HepG2 (cell line): ENCODE measurements around the gene PLCL1. TPM values are rescaled to one million over a fixed set of nuclear protein-coding genes. Genes with fewer than 3 reads are reported as not detected.

Experiments
- ATAC-seq: fragments of 200-7000 bp; cut with Tn5 transposase; 3 replicates; pipeline ENCODE4 v1.9.1; 2020; ENCODE audit warnings: mild to moderate bottlenecking, moderate library complexity
- BruUV-seq: library from RNA; stranded (reverse); fragments of 400-500 nt; replicated peaks from 2 replicates; lab custom pipeline; 2021; lab: Mats Ljungman, UMichigan
- CTCF ChIA-PET: fragments of 300-600 bp; formaldehyde crosslinking; extraction: SDS; loops from one replicate; lab custom pipeline; 2021; ENCODE audit warnings: low total read pairs, inconsistent platforms, low intra/inter-chr PET ratio; lab: Yijun Ruan, JAX
- POLR2A ChIA-PET: fragments of 350-600 bp; sonication (Branson Sonifier 250); formaldehyde crosslinking; loops from one replicate; lab custom pipeline; 2020; ENCODE audit warnings: antibody characterized with exemption, inconsistent platforms; lab: Yijun Ruan, JAX
- DNase-seq: peaks from one replicate; pipeline ENCODE4 v3.0.0-alpha.2; 2015; ENCODE audit warnings: low spot score
- FAIRE-seq: peaks from 3 replicates; lab custom pipeline; 2011; peaks lifted over from hg19 to GRCh38; lab: Jason Lieb, UNC
- H2AFZ ChIP-seq: one replicate; pipeline ENCODE4 v1.6.1; 2011; ENCODE audit warnings: low read length, inconsistent platforms
- H3K27ac ChIP-seq: fragments of 300-600 bp; 3 replicates; pipeline ENCODE4 v1.8.0; 2011; ENCODE audit warnings: mixed run types, mild to moderate bottlenecking, mixed read lengths, low read length, inconsistent platforms; ENCODE audit not compliant: insufficient read depth; ENCODE audit errors: extremely low read length
- H3K27me3 ChIP-seq, 2 experiments: fragments of 200-600 bp in 1 of 2; 2 replicates in 1 of 2; 3 replicates in 1 of 2; pipeline versions ENCODE4 v1.6.0 to v1.8.0; 2011; ENCODE audit warnings: low read length in 2 of 2, mild to moderate bottlenecking in 2 of 2, moderate library complexity in 2 of 2, inconsistent platforms in 1 of 2; ENCODE audit not compliant: insufficient read depth in 2 of 2, control insufficient read depth in 1 of 2
- H3K36me3 ChIP-seq, 2 experiments: fragments of 200-600 bp in 1 of 2; replicated peaks in 1 of 2; 2 replicates in 1 of 2; 3 replicates in 1 of 2; pipeline versions ENCODE4 v1.5.1 to v1.8.0; 2011; ENCODE audit warnings: low read length in 2 of 2, inconsistent platforms in 1 of 2; ENCODE audit not compliant: insufficient read depth in 2 of 2, control insufficient read depth in 1 of 2
- H3K4me1 ChIP-seq: 2 replicates; pipeline ENCODE4 v1.5.1; 2012; ENCODE audit warnings: low read length, inconsistent platforms; ENCODE audit not compliant: insufficient read depth
- H3K4me2 ChIP-seq: 2 replicates; pipeline ENCODE4 v1.6.0; 2011; ENCODE audit warnings: low read depth, low read length, inconsistent platforms
- H3K4me3 ChIP-seq, 3 experiments: fragments of 200-600 bp in 1 of 3; sonication (generic), shearing (Covaris generic) in 1 of 3; replicated peaks in 1 of 3; 2 replicates each; pipeline ENCODE4 v1.5.1; 2011 to 2016; ENCODE audit warnings: low read length in 3 of 3, inconsistent platforms in 2 of 3, low read depth in 2 of 3, mild to moderate bottlenecking in 2 of 3, control low read depth in 1 of 3, mixed read lengths in 1 of 3; ENCODE audit not compliant: insufficient read depth in 1 of 3
- H3K79me2 ChIP-seq: one replicate; pipeline ENCODE4 v1.6.1; 2011; ENCODE audit warnings: low read length, inconsistent platforms; ENCODE audit not compliant: insufficient read depth
- H3K9ac ChIP-seq: 2 replicates; pipeline ENCODE4 v1.6.0; 2011; ENCODE audit warnings: mild to moderate bottlenecking, low read depth, low read length, inconsistent platforms; ENCODE audit not compliant: insufficient read depth
- H3K9me3 ChIP-seq: 2 replicates; pipeline ENCODE4 v1.5.1; 2012; ENCODE audit warnings: mild to moderate bottlenecking, low read length
- H4K20me1 ChIP-seq: 2 replicates; pipeline ENCODE4 v1.6.0; 2011; ENCODE audit warnings: inconsistent platforms, mild to moderate bottlenecking, low read length, moderate library complexity; ENCODE audit not compliant: insufficient read depth
- BCLAF1 ChIP-seq: fragments of 450-650 bp; IDR thresholded peaks from 2 replicates; pipeline ENCODE4 v1.6.1; 2017; ENCODE audit warnings: mild to moderate bottlenecking
- IKZF1 ChIP-seq: fragments of 450-650 bp; IDR thresholded peaks from 2 replicates; pipeline ENCODE4 v1.7.1; 2016
- IRF2 ChIP-seq: IDR thresholded peaks from 2 replicates; pipeline ENCODE4 v1.6.1; 2018; ENCODE audit warnings: missing genetic modification reagents, missing compliant biosample characterization
- JUNB ChIP-seq: sonication (generic); formaldehyde crosslinking; IDR thresholded peaks from 2 replicates; pipeline ENCODE4 v1.8.0; 2022; ENCODE audit warnings: missing genetic modification reagents, mild to moderate bottlenecking, borderline replicate concordance
- NBN ChIP-seq: fragments of 450-650 bp; conservative IDR thresholded peaks from 2 replicates; pipeline ENCODE4 v1.6.1; 2017
- NPAS2 ChIP-seq: sonication (generic); formaldehyde crosslinking; IDR thresholded peaks from 2 replicates; pipeline ENCODE4 v1.8.0; 2022; ENCODE audit warnings: mild to moderate bottlenecking, missing genetic modification reagents, borderline replicate concordance
- RCOR2 ChIP-seq: IDR thresholded peaks from 2 replicates; pipeline ENCODE4 v1.6.1; 2016; ENCODE audit warnings: missing biosample characterization, missing genetic modification reagents
- REL ChIP-seq: sonication (generic); formaldehyde crosslinking; conservative IDR thresholded peaks from 2 replicates; pipeline ENCODE4 v1.8.0; 2022; ENCODE audit warnings: mild to moderate bottlenecking, missing genetic modification reagents, moderate library complexity
- SKI ChIP-seq: fragments of 450-650 bp; IDR thresholded peaks from one replicate; pipeline ENCODE4 v1.6.1; 2018; ENCODE audit warnings: mild to moderate bottlenecking; ENCODE audit not compliant: partially characterized antibody
- SSRP1 ChIP-seq: IDR thresholded peaks from 2 replicates; pipeline ENCODE4 v1.6.1; 2016; ENCODE audit warnings: control low read depth
- THRA ChIP-seq: sonication (generic); formaldehyde crosslinking; IDR thresholded peaks from 2 replicates; pipeline ENCODE4 v1.4.0; 2020; ENCODE audit warnings: missing genetic modification reagents, borderline replicate concordance
- ZBTB34 ChIP-seq: sonication (generic); formaldehyde crosslinking; IDR thresholded peaks from 2 replicates; pipeline ENCODE4 v1.8.0; 2022; ENCODE audit warnings: mild to moderate bottlenecking, missing genetic modification reagents
- ZNF224 ChIP-seq: sonication (generic); formaldehyde crosslinking; IDR thresholded peaks from 2 replicates; pipeline ENCODE4 v1.5.0; 2020; ENCODE audit warnings: mild to moderate bottlenecking, missing genetic modification reagents
- ZNF264 ChIP-seq: sonication (generic); formaldehyde crosslinking; IDR thresholded peaks from 2 replicates; pipeline ENCODE4 v1.4.0; 2020; ENCODE audit warnings: missing genetic modification reagents
- ZNF274 ChIP-seq: sonication (generic); formaldehyde crosslinking; IDR thresholded peaks from 2 replicates; pipeline ENCODE4 v1.5.1; 2020; ENCODE audit warnings: mild to moderate bottlenecking, missing genetic modification reagents
- ZNF543 ChIP-seq: sonication (generic); formaldehyde crosslinking; IDR thresholded peaks from 2 replicates; pipeline ENCODE4 v1.4.0; 2020; ENCODE audit warnings: mild to moderate bottlenecking, missing genetic modification reagents
- ZNF616 ChIP-seq: sonication (generic); formaldehyde crosslinking; IDR thresholded peaks from 2 replicates; pipeline ENCODE4 v1.5.0; 2020; ENCODE audit warnings: low read depth, mild to moderate bottlenecking, missing genetic modification reagents
- ZNF629 ChIP-seq: sonication (generic); formaldehyde crosslinking; conservative IDR thresholded peaks from 2 replicates; pipeline ENCODE4 v1.5.0; 2020; ENCODE audit warnings: missing genetic modification reagents
- ZSCAN5A ChIP-seq: sonication (generic); formaldehyde crosslinking; IDR thresholded peaks from 2 replicates; pipeline ENCODE4 v1.8.0; 2022; ENCODE audit warnings: mild to moderate bottlenecking, missing genetic modification reagents, borderline replicate concordance
- WGBS: methylation state at CpG from one replicate; pipeline ENCODE4 v1.1.6; 2017; ENCODE audit warnings: low lambda C conversion rate; 5-methylcytosine and 5-hydroxymethylcytosine counted together
- in situ Hi-C: cut with HindIII; loops from 2 replicates; pipeline ENCODE4 v1.10.0; 2017; ENCODE audit warnings: low pct_unique_long_range_greater_than_20kb; ENCODE audit not compliant: extremely low pct_ligation_motif_present
- intact Hi-C: fragments of 100-400 bp; cut with micrococcal nuclease; formaldehyde crosslinking; loops from one replicate; pipeline ENCODE4 v1.10.0; 2022; ENCODE audit not compliant: unreplicated experiment
- polyA plus RNA-seq, 8 experiments: library from polyadenylated mRNA; depleted of rRNA in 3 of 8; stranded (reverse) in 7 of 8; unstranded in 1 of 8; fragments of >200 nt; fragmentation: Illumina TruSeq in 4 of 8; extraction: Trizol in 4 of 8; gene quantifications; 2 replicates each; pipeline versions ENCODE4 v1.2.1 to v1.2.3, GENCODE V29; 2011 to 2016; ENCODE audit warnings: low read depth in 4 of 8, missing spikeins in 1 of 8, mixed read lengths in 1 of 8; ENCODE audit not compliant: insufficient read depth in 1 of 8
- total RNA-seq, 5 experiments: library from RNA; depleted of rRNA; stranded (reverse); fragments of >200 nt; fragmentation: Illumina TruSeq; extraction: Trizol; gene quantifications; 2 replicates each; pipeline ENCODE4 v1.2.3, GENCODE V29; 2016; ENCODE audit warnings: low read depth in 1 of 5

Gene PLCL1
- total and polyA plus RNA-seq, 2 of the 13 experiments (the other 11 are each of a cell fraction or from before 2014, with no cell fraction given): not detected

GRCh38 chr2:197800091-197800490, 4.3 kb upstream of the PLCL1 start:
- in situ Hi-C loops (loop anchor here (5.0 kb wide), 3 partner anchors 252 to 497 kb away; no protein-coding TSS in a partner anchor), intact Hi-C loops (no loop called here)
- DNase-seq: no peak
- Histone ChIP-seq H3K9me3 (no peaks in the 10 kb centered on the region), H3K36me3 (no peaks in the 10 kb centered on the region), H4K20me1 (no peaks in the 10 kb centered on the region), H3K4me2 (no peak overlapping the region), H3K27ac (no peak overlapping the region), H3K27me3 (peaks cover 1 to 25% of the 10 kb centered on the region in 2 experiments), H3K9ac (no peak overlapping the region), H3K79me2 (no peaks in the 10 kb centered on the region), H2AFZ (no peak overlapping the region), H3K4me3 (no peak overlapping the region), H3K4me1 (peaks cover 7% of the 10 kb centered on the region)
- ATAC-seq: no peak
- CTCF ChIA-PET: no interaction called here
- POLR2A ChIA-PET: no interaction called here
- FAIRE-seq: no peak
- no TSS peak for BruUV-seq
- 5% methylated on average over 2 of the region's 2 CpGs for WGBS
- no peak for TF ChIP-seq JUNB (CRISPR knock-in tag)
- TF ChIP-seq RCOR2 (CRISPR knock-in tag): no peak
- no peak for TF ChIP-seq NPAS2 (CRISPR knock-in tag)
- no peak for TF ChIP-seq BCLAF1
- no peak for TF ChIP-seq SSRP1 (CRISPR knock-in tag)
- TF ChIP-seq ZNF629 (CRISPR knock-in tag): no peak
- no peak for TF ChIP-seq ZNF274
- no peak for TF ChIP-seq ZNF616 (CRISPR knock-in tag)
- no peak for TF ChIP-seq THRA
- TF ChIP-seq IKZF1: no peak
- TF ChIP-seq SKI: no peak
- no peak for TF ChIP-seq ZSCAN5A (CRISPR knock-in tag)
- no peak for TF ChIP-seq ZBTB34 (CRISPR knock-in tag)
- TF ChIP-seq ZNF224 (CRISPR knock-in tag): no peak
- no peak for TF ChIP-seq ZNF264 (CRISPR knock-in tag)
- TF ChIP-seq REL (CRISPR knock-in tag): no peak
- TF ChIP-seq ZNF543: no peak
- TF ChIP-seq NBN: no peak
- no peak for TF ChIP-seq IRF2
